ENCODE measurements around the gene DNAH11. TPM values are rescaled to one million over a fixed set of nuclear protein-coding genes. Genes with fewer than 3 reads are reported as not detected.
"Not testable (repeated sequence)": the region's sequence is repeated elsewhere in the genome, so short reads cannot be mapped to it uniquely, and the experiment has no call there.

Gene DNAH11
- total and polyA plus RNA-seq, 11 donors = 0.04 to 0.98 (median 0.23) TPM

- H3K36me3 ChIP-seq = no peaks in the 10 kb centered on the region
- no peak overlapping the region for H3K4me3 ChIP-seq
- H3K9me3 ChIP-seq = no peaks in the 10 kb centered on the region
- intact Hi-C loops (cut with DNase I) = no loop called here
- no peak for DNase-seq
- no peaks in the 10 kb centered on the region for H3K27me3 ChIP-seq
- no peak for TF ChIP-seq CTCF (IDR thresholded peaks at IDR 0.05)
- TF ChIP-seq POLR2A (IDR thresholded peaks at IDR 0.05) = no peak
- 74 to 89% (median 79%) methylated on average over 3 of the region's 3 CpGs for WGBS, 4 donors
- ATAC-seq = no peak
- H3K4me1 ChIP-seq = no peaks in the 10 kb centered on the region
- no peak overlapping the region for H3K27ac ChIP-seq
Measured at GRCh38 chr7:21670496-21670895, 127.7 kb downstream of the DNAH11 start.

- no peak overlapping the region for H3K27ac ChIP-seq
- H3K27me3 ChIP-seq = no peaks in the 10 kb centered on the region
- TF ChIP-seq CTCF (IDR thresholded peaks at IDR 0.05) (no peak), POLR2A (IDR thresholded peaks at IDR 0.05) (no peak)
- intact Hi-C loops (cut with DNase I) = no loop called here
- ATAC-seq = no peak
- no peaks in the 10 kb centered on the region for H3K36me3 ChIP-seq
- H3K4me3 ChIP-seq = no peak overlapping the region
- no peak for DNase-seq
- no peaks in the 10 kb centered on the region for H3K4me1 ChIP-seq
- no peaks in the 10 kb centered on the region for H3K9me3 ChIP-seq
- 73 to 80% (median 78%) methylated on average over 3 of the region's 3 CpGs for WGBS, 4 donors
Measured at GRCh38 chr7:21671859-21672258, 129.0 kb downstream of the DNAH11 start.

- no peak overlapping the region for H3K27ac ChIP-seq
- no peak for TF ChIP-seq CTCF (IDR thresholded peaks at IDR 0.05)
- TF ChIP-seq POLR2A (IDR thresholded peaks at IDR 0.05) = no peak
- H3K4me3 ChIP-seq = no peak overlapping the region
- no peak for DNase-seq
- no peaks in the 10 kb centered on the region for H3K36me3 ChIP-seq
- intact Hi-C loops (cut with DNase I) = no loop called here
- H3K4me1 ChIP-seq = no peaks in the 10 kb centered on the region
- WGBS, 4 donors = 58 to 72% (median 67%) methylated on average over 3 of the region's 3 CpGs
- ATAC-seq = no peak
- H3K9me3 ChIP-seq = peaks cover 0 to 14% (median 4%) of the 10 kb centered on the region in 12 donors
- H3K27me3 ChIP-seq = peaks cover 0 to 3% (median 0%) of the 10 kb centered on the region in 9 donors
Measured at GRCh38 chr7:21675255-21675654, 132.4 kb downstream of the DNAH11 start.

GRCh38 chr7:21690705-21691104, 147.9 kb downstream of the DNAH11 start:
- intact Hi-C loops (cut with DNase I) = no loop called here
- DNase-seq = no peak
- no peaks in the 10 kb centered on the region for H3K36me3 ChIP-seq
- H3K27ac ChIP-seq = no peak overlapping the region
- no peaks in the 10 kb centered on the region for H3K4me1 ChIP-seq
- H3K9me3 ChIP-seq = no peaks in the 10 kb centered on the region
- no peak for TF ChIP-seq POLR2A (IDR thresholded peaks at IDR 0.05)
- TF ChIP-seq CTCF (IDR thresholded peaks at IDR 0.05) = peak in 1 of 12 donors; percentile 15
- no peak for ATAC-seq
- no peaks in the 10 kb centered on the region for H3K27me3 ChIP-seq
- 81 to 87% (median 82%) methylated on average over 5 of the region's 5 CpGs for WGBS, 4 donors
- no peak overlapping the region for H3K4me3 ChIP-seq

- 69 to 78% (median 74%) methylated on average over 4 to 5 of the region's 5 CpGs for WGBS, 4 donors
- H3K27ac ChIP-seq; H3K4me3 ChIP-seq; H3K4me1 ChIP-seq; DNase-seq; H3K9me3 ChIP-seq; H3K36me3 ChIP-seq; H3K27me3 ChIP-seq; intact Hi-C loops (cut with DNase I): not testable (repeated sequence)
- ATAC-seq = peak in 1 of 4 donors; percentile 27
Measured at GRCh38 chr7:21691146-21691545, 148.3 kb downstream of the DNAH11 start.

GRCh38 chr7:21700587-21700986, 157.7 kb downstream of the DNAH11 start:
- 75 to 88% (median 76%) methylated on average over 1 of the region's 1 CpG for WGBS, 4 donors
- DNase-seq; H3K36me3 ChIP-seq; H3K27me3 ChIP-seq; H3K4me1 ChIP-seq; H3K27ac ChIP-seq; H3K9me3 ChIP-seq; H3K4me3 ChIP-seq; ATAC-seq; intact Hi-C loops (cut with DNase I): not testable (repeated sequence)
